Astrocyte (in vitro differentiated cells and primary cell): ENCODE results near the gene ERH.

Source experiments
- CTCF ChIP-seq: IDR thresholded peaks from 2 replicates; pipeline ENCODE4 v1.5.1; 2011; ENCODE audit warnings: low read depth, mild to moderate bottlenecking, inconsistent platforms, low read length, moderate library complexity; ENCODE audit not compliant: insufficient read depth
- EZH2 ChIP-seq: IDR thresholded peaks from 2 replicates; pipeline ENCODE4 v1.6.1; 2012; ENCODE audit warnings: mild to moderate bottlenecking, low read length, inconsistent platforms; ENCODE audit not compliant: insufficient read depth

- no peak for TF ChIP-seq CTCF
- no peak for TF ChIP-seq EZH2
These were observed 55.1 kb downstream of the ERH start for GRCh38 chr14:69342928-69343525.
